OCI-LY1 (cell line): ENCODE measurements around the gene SRRM2.

Experiments
- H2AFZ ChIP-seq: fragments of 200-600 bp; sonication (generic), shearing (Covaris generic); 2 replicates; pipeline ENCODE4 v1.6.0; 2014; ENCODE audit warnings: antibody characterized with exemption, mild to moderate bottlenecking, low read length
- H3F3A ChIP-seq: fragments of 200-600 bp; sonication (generic), shearing (Covaris generic); 2 replicates; pipeline ENCODE4 v1.6.0; 2014; ENCODE audit warnings: mild to moderate bottlenecking, antibody characterized with exemption, low read length, moderate library complexity; ENCODE audit not compliant: insufficient read depth
- H3K27ac ChIP-seq: fragments of 200-600 bp; sonication (generic); 2 replicates; pipeline ENCODE4 v1.5.1; 2014; ENCODE audit warnings: low read length, mixed run types, mild to moderate bottlenecking, low read depth; ENCODE audit not compliant: poor library complexity, severe bottlenecking
- H3K27me3 ChIP-seq: fragments of 200-600 bp; sonication (generic); 2 replicates; pipeline ENCODE4 v1.6.0; 2014; ENCODE audit warnings: antibody characterized with exemption, mild to moderate bottlenecking, low read length, moderate library complexity; ENCODE audit not compliant: insufficient read depth
- H3K36me3 ChIP-seq: fragments of 200-600 bp; sonication (generic); 2 replicates; pipeline ENCODE4 v1.6.1; 2014; ENCODE audit warnings: mild to moderate bottlenecking, antibody characterized with exemption, low read length, moderate library complexity, mixed read lengths; ENCODE audit not compliant: insufficient read depth
- H3K4me1 ChIP-seq: fragments of 200-600 bp; sonication (generic); 2 replicates; pipeline ENCODE4 v1.5.1; 2014; ENCODE audit warnings: mild to moderate bottlenecking, low read length, moderate library complexity; ENCODE audit not compliant: insufficient read depth, severe bottlenecking
- H3K4me2 ChIP-seq: fragments of 200-600 bp; sonication (generic), shearing (Covaris generic); 2 replicates; pipeline ENCODE4 v1.6.1; 2014; ENCODE audit warnings: low read length
- H3K4me3 ChIP-seq: fragments of 200-600 bp; sonication (generic); 2 replicates; pipeline ENCODE4 v1.5.1; 2014; ENCODE audit warnings: low read length, low read depth, mild to moderate bottlenecking, mixed read lengths; ENCODE audit not compliant: poor library complexity, severe bottlenecking
- H3K79me2 ChIP-seq: fragments of 200-600 bp; shearing (Covaris generic); 2 replicates; pipeline ENCODE4 v1.6.1; 2016; ENCODE audit warnings: mixed run types, low read length, mixed read lengths; ENCODE audit not compliant: insufficient read depth
- H3K9ac ChIP-seq: fragments of 200-600 bp; sonication (generic), shearing (Covaris generic); 2 replicates; pipeline ENCODE4 v1.6.1; 2014; ENCODE audit warnings: mild to moderate bottlenecking, low read length, mixed read lengths
- H3K9me2 ChIP-seq: fragments of 200-600 bp; sonication (generic), shearing (Covaris generic); 2 replicates; pipeline ENCODE4 v1.6.1; 2014; ENCODE audit warnings: low read depth, mild to moderate bottlenecking, low read length, mixed read lengths
- H3K9me3 ChIP-seq: fragments of 200-600 bp; shearing (Covaris generic); 2 replicates; pipeline ENCODE4 v1.6.1; 2014; ENCODE audit warnings: low read length, mixed read lengths
- H4K20me1 ChIP-seq: fragments of 200-600 bp; sonication (generic), shearing (Covaris generic); 2 replicates; pipeline ENCODE4 v1.6.0; 2016; ENCODE audit warnings: mild to moderate bottlenecking, low read length; ENCODE audit not compliant: insufficient read depth
- CTCF ChIP-seq: fragments of 200-600 bp; sonication (generic), shearing (Covaris generic); IDR thresholded peaks from 2 replicates; pipeline ENCODE4 v1.5.1; 2017; ENCODE audit warnings: mild to moderate bottlenecking, antibody characterized with exemption, low read length, moderate library complexity, mixed read lengths
- EZH2 ChIP-seq: fragments of 200-600 bp; sonication (generic), shearing (Covaris generic); IDR thresholded peaks from 2 replicates; pipeline ENCODE4 v1.8.0; 2017; ENCODE audit warnings: borderline replicate concordance, mixed run types, mild to moderate bottlenecking, antibody characterized with exemption, low read length, moderate library complexity, mixed read lengths

SRRM2 gene

DNA sequence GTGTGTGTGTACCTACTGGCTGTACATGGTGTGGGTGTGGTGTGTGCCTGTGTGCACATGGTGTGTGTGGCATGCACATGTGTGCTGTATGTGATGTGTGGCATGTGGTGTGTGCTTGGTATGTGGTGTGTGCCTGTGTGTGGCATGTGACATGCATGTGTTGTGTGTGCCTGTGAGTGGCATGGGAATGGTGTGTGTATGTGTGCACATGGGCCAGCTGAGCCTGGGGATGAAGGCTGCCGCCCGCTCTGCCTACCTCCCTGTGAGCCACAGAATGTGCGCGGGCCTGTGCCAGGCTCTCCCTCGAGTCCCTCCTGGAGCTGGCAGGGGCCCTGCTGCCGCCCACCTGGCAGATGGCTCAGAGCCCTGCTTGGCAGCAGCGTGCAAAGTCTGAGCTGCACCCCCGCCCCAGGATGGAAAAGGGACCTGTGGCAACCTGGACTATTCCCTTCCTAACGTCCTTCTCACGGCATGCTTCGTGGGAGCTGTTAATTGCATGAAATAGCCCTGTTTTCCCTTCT is 41.7 kb upstream of the SRRM2 start:
- TF ChIP-seq CTCF = no peak
- TF ChIP-seq EZH2 = no peak
- H2AFZ ChIP-seq = no peak overlapping the region
- no peaks in the 10 kb centered on the region for H3K79me2 ChIP-seq
- H3K9me2 ChIP-seq = no peaks in the 10 kb centered on the region
- H3K4me1 ChIP-seq = no peaks in the 10 kb centered on the region
- H3K27me3 ChIP-seq = 0 out of 2 replicates have a peak, but pooled peaks cover 9% of the 10 kb centered on the region
- no peak overlapping the region for H3K27ac ChIP-seq
- H3K4me2 ChIP-seq = no peak overlapping the region
- H3K4me3 ChIP-seq = no peak overlapping the region
- H3F3A ChIP-seq = no peaks in the 10 kb centered on the region
- no peak overlapping the region for H3K9ac ChIP-seq
- H3K9me3 ChIP-seq = no peaks in the 10 kb centered on the region
- H3K36me3 ChIP-seq = peaks cover 10% of the 10 kb centered on the region; the same call in 1 of the 2 replicates
- H4K20me1 ChIP-seq = no peaks in the 10 kb centered on the region

DNA sequence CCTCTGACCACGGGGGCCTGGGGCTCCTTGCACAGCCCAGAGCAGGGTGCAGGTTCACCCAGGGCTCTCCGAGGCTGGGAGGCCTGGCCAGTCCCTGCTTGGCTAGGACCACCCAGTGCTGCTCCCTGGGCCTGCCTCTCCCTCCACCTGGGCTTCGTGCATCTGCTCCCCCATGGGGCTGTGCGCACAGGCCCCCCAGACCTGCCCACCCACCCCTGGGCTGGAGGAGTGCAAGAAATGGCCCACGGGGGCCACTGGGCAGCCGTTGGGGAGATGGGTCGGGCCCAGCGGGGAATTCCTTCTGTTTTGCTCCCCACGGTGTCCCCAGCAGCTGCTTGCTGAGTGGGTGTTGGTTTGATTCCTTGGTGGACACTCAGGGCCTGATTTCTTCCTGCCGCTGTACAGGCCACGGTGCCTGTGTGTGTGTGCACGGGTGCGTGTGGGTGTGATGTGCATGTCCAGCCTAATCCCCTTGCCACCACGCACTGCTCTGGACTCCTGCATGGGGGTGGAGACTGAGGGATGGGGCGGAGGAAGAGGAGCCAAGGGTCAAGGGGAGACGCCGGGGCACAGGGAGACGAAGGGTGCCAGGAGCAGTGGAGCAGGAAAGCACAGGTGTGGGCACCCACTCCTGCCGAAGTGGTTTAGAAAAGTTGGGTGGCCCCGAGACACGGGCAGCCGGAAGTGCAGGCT is 40.9 kb upstream of the SRRM2 start:
- no peaks in the 10 kb centered on the region for H3K9me3 ChIP-seq
- H3K9me2 ChIP-seq = no peaks in the 10 kb centered on the region
- no peaks in the 10 kb centered on the region for H3K79me2 ChIP-seq
- H3K9ac ChIP-seq = no peak overlapping the region
- peaks cover 10% of the 10 kb centered on the region; the same call in 1 of the 2 replicates for H3K36me3 ChIP-seq
- H3K4me1 ChIP-seq = no peaks in the 10 kb centered on the region
- no peak overlapping the region for H3K4me3 ChIP-seq
- TF ChIP-seq CTCF (no peak), EZH2 (no peak)
- no peaks in the 10 kb centered on the region for H3F3A ChIP-seq
- H2AFZ ChIP-seq = no peak overlapping the region
- H3K27ac ChIP-seq = no peak overlapping the region
- no peak overlapping the region for H3K4me2 ChIP-seq
- no peaks in the 10 kb centered on the region for H4K20me1 ChIP-seq
- H3K27me3 ChIP-seq = 0 out of 2 replicates have a peak, but pooled peaks cover 9% of the 10 kb centered on the region

GRCh38 chr16:2712063-2712441 is 40.4 kb upstream of the SRRM2 start:
- no peaks in the 10 kb centered on the region for H3K4me1 ChIP-seq
- no peaks in the 10 kb centered on the region for H4K20me1 ChIP-seq
- no peak overlapping the region for H3K4me2 ChIP-seq
- H3K36me3 ChIP-seq = peaks cover 10% of the 10 kb centered on the region; the same call in 1 of the 2 replicates
- H3K79me2 ChIP-seq = no peaks in the 10 kb centered on the region
- TF ChIP-seq EZH2 = no peak
- no peak for TF ChIP-seq CTCF
- no peaks in the 10 kb centered on the region for H3K9me3 ChIP-seq
- H3K27me3 ChIP-seq = 0 out of 2 replicates have a peak, but pooled peaks cover 9% of the 10 kb centered on the region
- H3K27ac ChIP-seq = no peak overlapping the region
- H3K9me2 ChIP-seq = no peaks in the 10 kb centered on the region
- H3K4me3 ChIP-seq = no peak overlapping the region
- no peak overlapping the region for H3K9ac ChIP-seq
- no peak overlapping the region for H2AFZ ChIP-seq
- H3F3A ChIP-seq = no peaks in the 10 kb centered on the region
